ENCODE results near the gene HES2. TPM values are rescaled to one million over a fixed set of nuclear protein-coding genes. Genes with fewer than 3 reads are reported as not detected.
A peak's percentile ranks its signal among the peaks of the same experiment; 100 is the strongest.
"Not testable (repeated sequence)": the region's sequence is repeated elsewhere in the genome, so short reads cannot be mapped to it uniquely, and the experiment has no call there.

Gene HES2
- total and polyA plus RNA-seq, 4 donors = 0.26 to 5.0 (median 2.7) TPM

- 5 to 6% methylated on average over 82 to 115 of the region's 115 CpGs for WGBS, 2 donors
- H3K9ac ChIP-seq (ENCODE audit: insufficient read depth in 1 of 2, low read length in 2 of 2) = no peak overlapping the region
- peaks cover 11 to 43% (median 35%) of the 10 kb centered on the region in 3 donors for H3K27me3 ChIP-seq (ENCODE audit: control insufficient read depth in 3 of 3, insufficient read depth in 3 of 3, low read length in 2 of 3)
- H3K27ac ChIP-seq (ENCODE audit: low read depth in 1 of 2, low read length in 1 of 2) = no peak overlapping the region
- peaks cover 0 to 4% (median 0%) of the 10 kb centered on the region in 4 donors for H3K9me3 ChIP-seq (ENCODE audit: control insufficient read depth in 4 of 4, insufficient read depth in 3 of 4, low read length in 3 of 4)
- peak; percentile 15 for ATAC-seq (ENCODE audit: insufficient read depth, low FRiP score)
- no peak for TF ChIP-seq CTCF (IDR thresholded peaks at IDR 0.05; ENCODE audit: control extremely low read depth, extremely low read depth)
- H3K36me3 ChIP-seq (ENCODE audit: control insufficient read depth in 4 of 4, insufficient read depth in 4 of 4, low read length in 4 of 4) = no peaks in the 10 kb centered on the region
- peak in 2 of 3 donors; percentile 37 to 38 for DNase-seq
- H3K4me1 ChIP-seq (ENCODE audit: control insufficient read depth in 5 of 5, insufficient read depth in 5 of 5, low read length in 5 of 5) = peaks cover 0 to 17% (median 2%) of the 10 kb centered on the region in 5 donors
- H3K4me3 ChIP-seq = no peak overlapping the region
Observed at GRCh38 chr1:6454856-6455751, 35.4 kb upstream of the HES2 start.

GRCh38 chr1:6453895-6454855 lies 34.5 kb upstream of the HES2 start:
- peaks cover 11 to 53% (median 39%) of the 10 kb centered on the region in 3 donors for H3K27me3 ChIP-seq (ENCODE audit: control insufficient read depth in 3 of 3, insufficient read depth in 3 of 3, low read length in 2 of 3)
- not testable (repeated sequence) for ATAC-seq (ENCODE audit: insufficient read depth, low FRiP score); H3K9me3 ChIP-seq (ENCODE audit: control insufficient read depth in 4 of 4, insufficient read depth in 3 of 4, low read length in 3 of 4); H3K36me3 ChIP-seq (ENCODE audit: control insufficient read depth in 4 of 4, insufficient read depth in 4 of 4, low read length in 4 of 4); H3K9ac ChIP-seq (ENCODE audit: insufficient read depth in 1 of 2, low read length in 2 of 2); H3K27ac ChIP-seq (ENCODE audit: low read depth in 1 of 2, low read length in 1 of 2); H3K4me3 ChIP-seq
- peaks cover 0 to 16% (median 0%) of the 10 kb centered on the region in 5 donors for H3K4me1 ChIP-seq (ENCODE audit: control insufficient read depth in 5 of 5, insufficient read depth in 5 of 5, low read length in 5 of 5)
- WGBS, 2 donors = 11 to 12% methylated on average over 47 to 85 of the region's 85 CpGs
- peak; percentile 65 to 78 (median 67) for DNase-seq

GRCh38 chr1:6450943-6451373 lies 31.2 kb upstream of the HES2 start:
- Histone ChIP-seq H3K36me3 (ENCODE audit: control insufficient read depth in 4 of 4, insufficient read depth in 4 of 4, low read length in 4 of 4) (no peaks in the 10 kb centered on the region), H3K27ac (ENCODE audit: low read depth in 1 of 2, low read length in 1 of 2) (no peak overlapping the region), H3K4me1 (ENCODE audit: control insufficient read depth in 5 of 5, insufficient read depth in 5 of 5, low read length in 5 of 5) (peaks cover 0 to 16% (median 0%) of the 10 kb centered on the region in 5 donors), H3K9me3 (ENCODE audit: control insufficient read depth in 4 of 4, insufficient read depth in 3 of 4, low read length in 3 of 4) (peaks cover 0 to 1% (median 0%) of the 10 kb centered on the region in 4 donors), H3K27me3 (ENCODE audit: control insufficient read depth in 3 of 3, insufficient read depth in 3 of 3, low read length in 2 of 3) (peaks cover 10 to 40% (median 32%) of the 10 kb centered on the region in 3 donors), H3K4me3 (no peak overlapping the region), H3K9ac (ENCODE audit: insufficient read depth in 1 of 2, low read length in 2 of 2) (no peak overlapping the region)
- 71 to 83% methylated on average over 6 of the region's 6 CpGs for WGBS, 2 donors
- DNase-seq = no peak
- no peak for TF ChIP-seq CTCF (IDR thresholded peaks at IDR 0.05; ENCODE audit: control extremely low read depth, extremely low read depth)
- ATAC-seq (ENCODE audit: insufficient read depth, low FRiP score) = no peak

- peaks cover 0 to 16% (median 0%) of the 10 kb centered on the region in 5 donors for H3K4me1 ChIP-seq (ENCODE audit: control insufficient read depth in 5 of 5, insufficient read depth in 5 of 5, low read length in 5 of 5)
- not testable (repeated sequence) for ATAC-seq (ENCODE audit: insufficient read depth, low FRiP score); H3K9me3 ChIP-seq (ENCODE audit: control insufficient read depth in 4 of 4, insufficient read depth in 3 of 4, low read length in 3 of 4); H3K27ac ChIP-seq (ENCODE audit: low read depth in 1 of 2, low read length in 1 of 2); DNase-seq; H3K4me3 ChIP-seq; H3K9ac ChIP-seq (ENCODE audit: insufficient read depth in 1 of 2, low read length in 2 of 2); H3K36me3 ChIP-seq (ENCODE audit: control insufficient read depth in 4 of 4, insufficient read depth in 4 of 4, low read length in 4 of 4)
- 43 to 46% methylated on average over 6 to 10 of the region's 10 CpGs for WGBS, 2 donors
- peaks cover 6 to 37% (median 30%) of the 10 kb centered on the region in 3 donors for H3K27me3 ChIP-seq (ENCODE audit: control insufficient read depth in 3 of 3, insufficient read depth in 3 of 3, low read length in 2 of 3)
Observed at GRCh38 chr1:6450486-6450885, 30.8 kb upstream of the HES2 start.

All from lung (tissue), 12 donors.